ENCODE data around the gene NUDT21.

NUDT21 gene

GRCh38 chr16:56460101-56460500, 9.0 kb upstream of the NUDT21 start:
- peak; percentile 85 to 93 for DNase-seq

DNA sequence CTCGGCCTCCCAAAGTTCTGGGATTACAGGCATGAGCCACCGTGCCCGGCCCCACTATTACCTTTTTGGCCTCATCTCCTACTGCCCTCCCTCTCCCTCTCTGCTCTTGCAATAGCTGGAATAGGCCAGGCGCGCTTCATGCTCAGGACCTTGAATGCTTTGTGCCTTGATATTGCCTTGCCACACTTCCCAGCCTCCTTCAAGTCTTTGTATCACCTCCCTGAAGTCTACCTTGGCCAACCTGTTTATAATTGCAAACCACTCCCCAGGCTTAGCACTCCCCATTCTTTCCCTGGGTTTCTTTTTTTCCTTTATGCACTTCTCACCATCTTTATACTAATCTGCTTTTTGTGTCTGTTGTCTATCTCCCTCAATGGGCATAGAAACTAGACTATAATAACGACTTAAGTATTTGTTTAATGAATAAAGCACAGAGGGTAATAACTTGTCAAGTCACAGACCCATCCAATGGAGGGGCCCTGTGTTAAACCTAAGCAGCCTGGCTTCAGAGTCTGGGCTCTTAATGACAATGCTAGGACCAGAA, 6.9 kb upstream of the NUDT21 start:
- DNase-seq, result no peak

GRCh38 chr16:56451753-56452689, 889 bp upstream of the NUDT21 start:
- peak; percentile 64 to 68 for DNase-seq

GRCh38 chr16:56450275-56450985, 702 bp downstream of the NUDT21 start:
- DNase-seq, result peak in 1 of 2 experiments; percentile 10

DNA sequence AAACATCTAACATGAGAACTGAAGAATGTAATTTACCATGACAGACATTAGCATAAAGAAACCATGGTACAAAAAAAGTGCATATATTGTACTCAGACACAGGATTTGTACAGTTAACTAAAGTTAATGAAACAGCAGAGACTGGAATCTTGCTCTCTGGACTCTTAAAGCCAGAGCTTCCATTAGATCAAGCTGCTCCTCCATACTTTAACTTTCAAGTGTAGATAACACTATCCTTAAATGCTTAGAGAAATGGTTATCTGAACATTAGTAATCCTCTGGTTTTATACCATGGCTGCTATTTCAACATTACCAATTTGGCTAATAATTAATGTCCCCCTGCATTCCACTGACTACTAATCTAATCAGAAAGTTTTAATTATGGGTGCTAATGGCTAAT, 3.1 kb downstream of the NUDT21 start:
- no peak for DNase-seq

DNA sequence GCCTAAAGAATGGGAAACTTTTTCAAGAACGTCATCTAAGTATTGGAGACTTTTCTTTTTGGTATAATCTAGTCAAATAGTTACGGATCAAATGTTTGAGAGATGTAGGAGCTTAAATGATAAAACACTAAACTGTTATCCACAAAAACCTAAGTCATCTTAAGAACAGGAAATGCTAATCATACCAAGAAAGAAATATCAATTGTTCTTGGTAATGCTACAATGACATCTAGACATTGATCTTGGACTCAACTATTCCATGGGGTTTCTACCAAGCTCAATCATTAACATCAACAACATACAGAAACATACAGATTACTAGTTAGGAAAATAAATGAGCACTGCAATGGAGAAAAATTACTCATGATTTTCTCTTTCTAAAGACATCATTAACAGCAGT, 3.8 kb downstream of the NUDT21 start:
- no peak for DNase-seq

DNA sequence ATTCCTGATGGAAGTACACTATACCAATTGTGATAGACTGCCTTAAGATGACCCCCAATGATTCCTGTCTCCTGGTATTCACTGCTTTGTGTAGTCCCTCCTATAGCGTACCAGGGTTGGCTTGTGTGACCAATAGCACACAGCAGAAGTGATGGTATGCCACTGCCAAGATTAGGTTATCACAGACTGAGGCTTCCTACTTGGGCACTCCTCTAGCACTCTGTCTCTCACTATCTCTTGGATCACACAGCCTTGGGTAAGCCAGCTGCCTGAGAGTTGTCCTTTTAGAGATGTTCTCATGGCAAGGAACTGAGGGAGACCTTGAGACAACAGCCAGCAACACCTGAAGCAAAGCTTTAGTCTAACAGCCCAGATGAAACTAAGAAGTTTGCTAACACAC, 13.1 kb downstream of the NUDT21 start:
- no peak for DNase-seq

DNA sequence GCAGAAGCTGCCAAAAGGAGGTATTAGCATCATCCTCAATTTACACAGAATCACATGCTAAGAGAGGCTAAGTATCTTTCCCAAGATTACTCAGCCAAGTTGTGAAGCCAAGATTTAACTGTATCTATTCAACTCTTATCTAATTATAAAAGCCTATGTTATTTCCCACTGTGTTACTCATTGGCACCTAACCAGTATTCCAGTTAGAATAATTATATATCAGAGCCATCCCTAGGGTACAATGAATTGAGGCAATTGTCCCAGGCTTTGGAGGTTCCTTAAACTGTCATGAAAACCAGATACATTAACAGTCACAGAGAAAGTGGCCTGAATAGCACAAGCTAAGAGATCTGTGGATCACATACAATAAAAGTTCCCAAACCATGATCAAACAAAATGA, 14.9 kb downstream of the NUDT21 start:
- DNase-seq, result no peak

GRCh38 chr16:56428091-56428490, 23.0 kb downstream of the NUDT21 start:
- no peak for DNase-seq

- DNase-seq, result no peak
These were observed 24.5 kb downstream of the NUDT21 start for GRCh38 chr16:56426585-56426984.

- DNase-seq, result peak; percentile 34 to 74
These were observed 25.7 kb downstream of the NUDT21 start, which contains the start of gene AMFR for GRCh38 chr16:56425439-56425832. Gene AMFR, minus strand, starts transcription at chr16:56425545. Its CDS starts 218 bp downstream, at chr16:56425327.

DNA sequence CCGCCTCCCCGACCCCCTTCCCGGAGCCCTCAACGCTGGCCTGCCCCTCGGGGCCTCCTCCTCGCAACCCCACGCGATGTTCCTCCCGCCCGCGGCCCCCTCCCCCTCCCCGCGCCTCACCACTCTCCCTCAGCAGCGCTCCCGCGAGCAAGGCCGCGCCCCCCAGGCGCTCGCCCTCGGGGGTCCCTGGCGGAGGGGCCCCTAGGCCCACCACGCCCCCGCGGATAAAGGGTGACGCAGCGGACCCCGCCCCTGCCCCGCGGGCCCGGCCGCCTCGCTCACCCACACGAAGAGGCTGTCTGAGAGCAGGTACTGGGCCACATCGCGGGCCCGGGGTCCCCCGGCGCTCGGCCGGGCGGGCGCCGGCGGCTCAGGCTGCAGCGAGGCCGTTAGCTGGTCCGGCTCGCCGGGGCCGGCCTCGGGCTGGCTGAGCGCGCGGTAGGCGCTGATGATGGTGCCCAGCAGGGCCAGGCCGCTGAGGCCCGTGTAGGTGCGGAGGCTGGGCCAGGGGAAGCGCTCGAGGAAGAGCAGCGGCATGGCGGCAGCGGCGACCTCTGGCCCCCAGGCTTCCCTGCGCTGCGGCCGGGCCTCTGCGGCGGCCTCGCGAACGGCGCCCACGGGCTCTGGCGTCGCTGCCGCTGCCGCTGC, 26.2 kb downstream of the NUDT21 start:
- peak in 1 of 2 experiments; percentile 58 for DNase-seq

DNA sequence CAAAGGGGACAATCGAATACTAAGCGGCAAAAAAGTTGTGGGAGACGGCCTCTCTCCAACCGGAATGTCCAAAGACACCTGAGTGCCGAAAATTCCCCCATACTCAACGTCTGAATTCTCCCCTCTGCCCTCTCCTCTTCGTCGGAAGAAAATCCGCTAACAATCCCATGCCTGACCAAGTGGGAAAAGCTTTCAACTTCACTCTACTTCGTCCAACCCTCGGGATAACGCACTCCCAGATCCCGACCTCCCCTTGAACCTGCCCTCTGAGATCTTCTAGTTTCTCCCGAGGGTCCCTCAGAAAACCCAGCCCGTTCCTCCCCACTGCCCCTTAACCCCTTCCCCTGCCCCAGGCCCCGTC, 26.7 kb downstream of the NUDT21 start:
- peak in 1 of 2 experiments; percentile 36 for DNase-seq

DNA sequence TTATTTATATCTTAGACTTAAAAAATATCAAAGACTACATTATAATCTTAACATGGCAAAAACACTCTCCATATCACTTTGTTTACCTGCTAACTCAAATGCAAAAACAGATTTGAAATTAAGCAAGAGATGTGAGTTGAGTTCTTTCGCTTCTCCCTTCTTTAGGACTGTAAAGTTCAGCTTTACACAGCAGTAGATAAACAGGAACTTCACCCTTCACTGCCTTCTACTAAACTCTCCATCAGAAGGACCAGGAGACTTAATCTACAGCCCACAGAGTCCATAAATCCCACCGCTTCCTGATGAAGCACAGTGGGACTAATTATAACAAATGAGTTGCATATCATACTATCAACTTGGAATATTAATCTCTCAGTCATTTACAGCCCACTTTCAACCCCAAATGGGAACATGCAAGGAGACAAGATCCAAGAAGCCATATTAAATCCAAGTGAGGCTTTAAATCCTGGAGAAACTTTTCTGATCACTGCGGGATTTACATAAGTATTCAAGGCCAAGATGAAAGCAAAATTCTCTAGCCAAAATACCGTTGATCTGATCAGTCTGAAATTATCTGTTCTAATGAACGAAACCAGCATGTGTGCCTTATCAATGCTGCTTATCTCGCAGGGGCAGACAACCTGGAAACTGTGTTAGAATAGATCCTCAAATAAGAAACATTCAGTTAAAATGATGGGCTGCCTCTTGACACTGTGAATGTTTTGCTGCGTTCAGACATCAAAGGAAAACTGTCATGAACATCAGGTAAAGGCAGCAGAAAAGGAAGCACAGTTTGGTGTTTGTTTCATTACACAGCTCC, 27.3 kb downstream of the NUDT21 start:
- DNase-seq, result no peak

DNA sequence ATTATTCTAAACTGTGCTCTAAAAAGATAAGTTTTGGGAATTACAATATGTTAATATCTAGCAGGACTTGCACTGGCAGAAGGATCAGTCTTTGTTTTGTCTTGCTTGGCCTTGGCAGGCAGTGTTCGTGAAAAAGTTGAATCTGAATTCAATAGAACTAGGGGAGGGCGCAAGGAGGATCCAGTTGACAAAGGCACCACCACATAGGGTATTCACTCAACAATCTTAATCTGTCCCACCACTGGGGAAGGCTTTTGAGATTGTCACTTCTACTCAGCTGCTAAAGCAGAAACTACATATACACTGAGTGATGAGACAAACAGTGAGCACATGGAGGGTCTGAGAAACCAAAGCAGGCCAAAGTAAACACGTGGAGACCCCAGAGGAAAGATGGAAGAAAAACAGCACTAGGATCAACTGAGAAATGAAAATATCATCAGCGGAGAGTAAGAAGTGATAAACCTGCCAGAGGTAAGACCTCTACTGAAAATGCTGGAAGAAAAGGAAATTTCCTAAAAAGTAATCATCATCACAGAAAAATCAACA, 28.2 kb downstream of the NUDT21 start:
- no peak for DNase-seq

GRCh38 chr16:56421976-56422669, 29.0 kb downstream of the NUDT21 start:
- DNase-seq, result no peak

DNA sequence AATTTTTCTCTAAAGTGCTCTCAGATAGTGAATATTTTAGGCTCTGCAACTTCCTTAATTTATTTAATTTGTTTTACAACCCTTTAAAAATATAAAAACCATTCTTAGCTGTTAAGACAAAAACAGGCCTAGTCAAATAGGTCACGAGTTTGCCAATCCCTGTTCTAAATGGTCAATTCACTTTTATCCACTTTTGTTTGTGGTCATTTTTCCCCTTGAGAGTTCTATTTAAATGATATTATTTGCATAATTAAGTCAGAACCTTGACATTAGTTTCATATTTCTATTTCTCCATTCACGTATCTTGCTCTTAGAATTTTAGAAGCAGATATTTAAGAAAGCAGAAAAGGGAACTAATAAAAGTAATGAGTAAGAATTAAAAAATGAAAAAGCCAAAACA, 29.8 kb downstream of the NUDT21 start:
- no peak for DNase-seq

DNA sequence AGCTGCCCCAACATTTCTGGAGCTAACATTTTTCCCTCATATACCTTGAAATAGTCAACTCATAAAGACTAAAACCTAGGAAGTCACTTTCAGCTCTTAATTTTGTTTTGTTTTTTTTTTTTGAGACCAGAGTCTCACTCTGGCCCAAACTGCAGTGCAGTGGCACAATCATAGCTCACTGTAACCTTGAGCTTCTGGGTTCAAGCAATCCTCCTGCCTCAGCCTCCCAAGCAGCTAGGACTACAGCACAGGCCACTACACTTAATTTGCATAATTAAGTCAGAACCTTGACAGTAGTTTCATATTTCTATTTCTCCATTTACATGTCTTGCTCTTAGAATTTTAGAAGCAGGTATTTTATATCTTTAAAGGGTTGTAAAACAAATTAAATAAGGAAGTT, 30.5 kb downstream of the NUDT21 start:
- DNase-seq, result no peak

- DNase-seq, result no peak
These were observed 31.2 kb downstream of the NUDT21 start for GRCh38 chr16:56419740-56420548.

- no peak for DNase-seq
These were observed 34.0 kb downstream of the NUDT21 start for GRCh38 chr16:56417138-56417537.
